ENCODE results near the gene SPIRE2.
"Not testable (repeated sequence)": the region's sequence is repeated elsewhere in the genome, so short reads cannot be mapped to it uniquely, and the experiment has no call there.

The SPIRE2 gene

DNA sequence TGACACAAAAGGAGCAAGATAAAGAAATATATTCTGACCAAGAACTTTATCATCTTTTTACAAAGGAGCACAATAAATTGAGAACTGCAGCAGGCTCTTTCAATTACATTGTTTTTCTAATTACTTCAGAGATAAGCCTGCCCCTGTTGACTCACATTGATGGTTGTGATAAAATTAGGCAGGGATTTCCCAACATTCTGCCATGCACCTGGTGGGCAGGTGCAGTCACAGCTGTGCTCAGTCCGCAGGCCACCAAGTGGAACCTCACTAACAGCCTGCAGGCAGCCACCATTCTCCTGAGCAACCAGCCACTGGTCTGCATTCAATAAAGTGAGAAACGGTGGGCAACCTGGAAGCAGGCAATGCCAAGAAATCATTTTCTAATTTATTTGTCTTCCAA is 17.0 kb upstream of the SPIRE2 start:
- no peak for DNase-seq (ENCODE audit: low read depth in 2 of 2)

DNA sequence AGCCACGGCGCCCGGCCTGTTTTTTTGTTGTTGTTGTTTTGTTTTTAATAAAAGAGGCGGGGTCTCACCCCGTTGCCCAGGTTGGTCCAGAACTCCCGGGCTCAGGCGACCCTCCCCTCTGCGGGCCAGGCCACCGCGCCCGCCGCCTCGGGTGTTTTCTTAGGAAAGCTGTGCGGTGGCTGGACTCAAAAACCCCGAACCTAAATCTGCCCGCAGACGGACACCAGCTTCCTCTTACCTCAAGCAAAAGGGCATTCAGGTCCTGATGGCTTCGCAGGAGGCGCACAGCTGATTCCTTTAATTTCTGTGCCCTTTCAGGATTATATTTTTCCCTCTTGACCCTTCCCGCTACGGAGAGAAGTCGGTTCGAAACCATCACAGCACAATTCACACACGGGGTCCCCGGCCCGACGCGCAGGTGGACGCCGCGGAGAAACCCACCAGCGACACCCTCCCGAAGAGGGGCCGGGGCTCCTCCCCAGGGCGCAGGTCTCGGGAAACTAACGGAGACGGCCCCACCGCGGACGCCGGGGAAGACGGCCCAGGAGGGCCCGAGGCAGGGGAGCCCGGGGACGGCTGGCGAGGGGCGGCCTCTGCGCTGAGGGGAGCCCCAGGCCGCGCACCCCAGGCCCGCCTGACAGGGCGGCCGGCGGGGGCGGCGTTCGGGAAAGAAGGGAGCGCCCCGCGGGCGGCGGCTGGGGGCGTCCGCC is 12.5 kb upstream of the SPIRE2 start:
- DNase-seq (ENCODE audit: low read depth in 2 of 2), result no peak

DNA sequence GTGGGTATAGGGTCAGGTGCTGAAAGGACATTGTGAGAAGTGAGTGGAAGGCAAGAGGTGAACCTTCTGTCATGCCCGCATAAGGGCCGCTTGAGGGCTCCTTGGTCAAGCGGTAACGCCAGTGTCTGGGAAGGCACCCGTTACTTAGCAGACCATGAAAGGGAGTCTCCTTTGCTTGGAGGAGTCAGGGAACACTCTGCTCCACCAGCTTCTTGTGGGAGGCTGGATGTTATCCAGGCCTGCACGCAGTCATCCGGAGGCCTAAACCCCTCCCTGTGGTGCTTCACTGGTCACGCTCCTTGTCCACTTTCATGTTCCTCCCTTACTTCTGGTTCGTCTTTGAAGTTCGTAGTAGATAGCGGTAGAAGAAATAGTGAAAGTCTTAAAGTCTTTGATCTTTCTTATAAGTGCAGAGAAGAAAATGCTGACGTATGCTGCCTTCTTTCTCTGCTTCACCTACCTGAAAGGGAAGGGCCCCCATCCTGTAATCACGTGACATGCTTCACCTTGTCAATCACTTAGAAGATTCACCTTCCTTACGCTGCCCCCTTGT is 9.3 kb upstream of the SPIRE2 start:
- DNase-seq (ENCODE audit: low read depth in 2 of 2), result not testable (repeated sequence)

DNA sequence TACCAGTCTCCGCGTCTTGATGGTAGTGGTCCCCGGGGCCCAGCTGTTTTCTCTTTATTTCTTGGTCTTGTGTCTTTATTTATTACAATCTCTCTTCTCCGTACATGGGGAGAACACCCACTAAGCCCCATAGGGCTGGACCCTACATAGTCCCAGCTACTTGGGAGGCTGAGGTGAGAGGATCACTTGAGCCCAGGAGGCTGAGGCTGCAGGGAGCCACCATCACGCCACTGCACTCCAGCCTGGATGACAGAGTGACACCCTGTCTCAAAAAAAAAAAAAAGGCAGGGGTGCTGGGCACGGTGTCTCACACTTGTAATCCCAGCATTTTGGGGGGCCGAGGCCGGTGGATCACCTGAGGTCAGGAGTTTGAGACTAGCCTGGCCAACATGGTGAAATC is 8.8 kb upstream of the SPIRE2 start:
- not testable (repeated sequence) for DNase-seq (ENCODE audit: low read depth in 2 of 2)

DNA sequence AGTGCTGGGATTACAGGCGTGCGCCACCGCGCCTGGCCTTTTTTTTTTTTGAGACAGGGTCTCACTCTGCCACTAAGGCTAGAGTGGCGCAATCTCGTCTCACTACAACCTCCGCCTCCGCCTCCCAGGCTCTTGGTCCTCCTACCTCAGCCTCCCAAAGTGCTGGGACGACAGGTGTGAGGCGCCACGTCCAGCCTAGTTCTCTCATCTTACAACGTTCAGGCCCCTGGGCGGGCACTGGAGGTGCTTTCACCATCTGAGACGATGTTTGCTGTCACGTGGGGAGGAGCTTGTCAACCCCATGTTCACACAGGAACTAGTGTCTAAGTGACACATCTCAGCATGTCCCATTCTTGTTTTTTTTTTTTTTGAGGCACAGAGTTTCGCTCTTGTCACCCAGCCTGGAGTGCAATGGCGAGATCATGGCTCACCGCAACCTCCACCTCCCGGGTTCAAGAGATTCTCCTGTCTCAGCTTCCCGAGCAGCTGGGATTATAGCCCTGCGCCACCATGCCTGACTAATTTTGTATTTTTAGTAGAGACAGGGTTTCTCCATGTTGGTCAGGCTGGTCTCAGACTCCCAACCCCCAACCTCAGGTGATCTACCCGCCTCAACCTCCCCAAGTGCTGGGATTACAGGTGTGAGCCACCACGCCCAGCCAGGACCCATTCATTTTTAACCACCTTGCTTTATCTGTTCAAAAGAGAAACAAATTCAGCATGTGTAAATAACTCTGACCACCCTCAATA is 6.7 kb upstream of the SPIRE2 start:
- no peak for DNase-seq (ENCODE audit: low read depth in 2 of 2)

DNA sequence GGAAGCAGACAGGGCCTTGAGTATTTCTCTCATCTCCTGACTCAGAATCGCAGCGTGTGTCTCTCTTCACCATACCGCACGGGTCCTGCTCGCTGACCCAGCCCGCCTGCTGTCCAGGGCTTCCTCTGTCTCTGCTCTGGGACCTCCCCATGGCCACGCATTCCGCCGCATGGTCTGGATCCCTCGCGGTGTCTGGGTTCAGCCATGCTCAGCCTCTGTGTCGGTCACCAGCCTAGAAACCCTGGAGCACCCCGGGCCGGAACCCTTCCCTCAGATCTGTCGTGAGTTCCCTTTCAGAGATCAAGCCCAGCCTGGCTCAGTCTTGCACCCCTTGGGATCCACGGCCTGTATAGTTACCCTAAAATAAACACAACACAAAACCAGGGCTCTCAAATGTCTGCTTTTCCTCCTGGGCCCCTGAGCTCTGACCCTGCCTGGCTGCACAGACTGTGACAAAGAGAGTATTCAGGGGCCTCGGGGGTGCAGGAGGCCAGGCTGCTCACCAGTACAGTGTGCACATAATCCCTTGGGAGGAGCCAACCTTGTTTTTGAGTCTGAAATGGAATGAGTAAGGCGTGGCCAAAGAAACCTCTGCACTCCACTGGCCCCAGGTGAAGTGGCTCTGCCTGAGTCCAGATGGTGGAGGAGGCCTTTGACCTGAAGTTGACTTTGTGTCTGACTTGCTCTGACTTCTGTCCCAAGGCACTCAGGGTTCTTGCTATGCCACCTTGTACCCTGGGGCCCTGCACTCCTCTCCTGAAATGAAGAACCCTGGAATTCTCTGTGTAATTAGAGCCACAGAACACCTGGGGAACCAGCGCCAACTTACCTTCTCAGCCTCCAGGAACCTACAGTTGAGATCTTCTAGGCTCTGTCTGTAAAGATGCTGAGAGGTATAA is 5.8 kb upstream of the SPIRE2 start:
- DNase-seq (ENCODE audit: low read depth in 2 of 2), result no peak

DNA sequence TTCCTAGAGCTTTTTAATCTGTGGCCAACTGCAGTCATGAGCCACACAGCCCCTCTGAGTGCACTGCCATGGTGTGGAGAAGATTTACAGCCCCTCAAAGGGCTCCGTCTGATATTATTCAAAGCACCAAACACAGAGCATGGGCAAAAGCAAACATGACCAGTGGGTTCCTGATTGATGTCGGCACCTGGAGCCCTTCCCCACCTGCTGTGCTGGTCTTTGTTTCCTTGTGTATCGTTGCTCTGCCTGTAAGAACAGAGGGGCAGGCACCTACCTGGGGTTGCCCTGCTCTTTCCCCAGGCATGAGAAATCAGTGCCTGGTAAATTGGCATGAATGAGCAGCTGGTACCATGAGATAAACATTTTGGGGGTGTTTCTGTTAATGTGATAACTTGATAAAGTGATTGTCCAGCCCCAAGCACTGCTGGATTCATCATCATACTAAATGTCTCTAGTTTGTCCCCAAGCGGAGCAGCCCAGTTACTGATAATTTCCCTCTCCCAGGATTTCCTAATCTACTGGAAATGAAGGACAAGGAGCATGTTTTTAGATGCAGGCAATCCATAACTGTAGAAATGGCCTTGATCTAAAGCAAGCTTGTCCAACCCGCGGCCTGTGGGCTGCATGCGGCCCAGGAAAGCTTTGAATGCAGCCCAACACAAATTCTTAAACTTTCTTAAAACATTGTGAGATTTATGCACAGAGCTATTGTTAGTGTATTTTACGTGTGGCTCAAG is 5.0 kb upstream of the SPIRE2 start:
- DNase-seq (ENCODE audit: low read depth in 2 of 2), result no peak

DNA sequence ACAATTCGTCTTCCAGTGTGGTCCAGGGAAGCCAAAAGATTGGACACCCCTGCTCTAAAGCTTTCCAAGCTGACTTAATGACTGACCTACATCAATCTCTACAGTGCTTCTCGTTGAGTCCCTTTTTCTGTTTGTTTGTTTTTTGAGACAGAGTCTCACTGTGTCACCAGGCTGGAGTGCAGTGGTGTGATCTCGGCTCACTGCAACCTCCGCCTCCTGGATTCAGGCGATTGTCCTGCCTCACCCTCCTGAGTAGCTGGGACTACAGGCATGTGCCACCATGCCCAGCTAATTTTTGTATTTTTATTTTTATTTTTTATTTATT is 4.5 kb upstream of the SPIRE2 start:
- DNase-seq (ENCODE audit: low read depth in 2 of 2), result not testable (repeated sequence)

DNA sequence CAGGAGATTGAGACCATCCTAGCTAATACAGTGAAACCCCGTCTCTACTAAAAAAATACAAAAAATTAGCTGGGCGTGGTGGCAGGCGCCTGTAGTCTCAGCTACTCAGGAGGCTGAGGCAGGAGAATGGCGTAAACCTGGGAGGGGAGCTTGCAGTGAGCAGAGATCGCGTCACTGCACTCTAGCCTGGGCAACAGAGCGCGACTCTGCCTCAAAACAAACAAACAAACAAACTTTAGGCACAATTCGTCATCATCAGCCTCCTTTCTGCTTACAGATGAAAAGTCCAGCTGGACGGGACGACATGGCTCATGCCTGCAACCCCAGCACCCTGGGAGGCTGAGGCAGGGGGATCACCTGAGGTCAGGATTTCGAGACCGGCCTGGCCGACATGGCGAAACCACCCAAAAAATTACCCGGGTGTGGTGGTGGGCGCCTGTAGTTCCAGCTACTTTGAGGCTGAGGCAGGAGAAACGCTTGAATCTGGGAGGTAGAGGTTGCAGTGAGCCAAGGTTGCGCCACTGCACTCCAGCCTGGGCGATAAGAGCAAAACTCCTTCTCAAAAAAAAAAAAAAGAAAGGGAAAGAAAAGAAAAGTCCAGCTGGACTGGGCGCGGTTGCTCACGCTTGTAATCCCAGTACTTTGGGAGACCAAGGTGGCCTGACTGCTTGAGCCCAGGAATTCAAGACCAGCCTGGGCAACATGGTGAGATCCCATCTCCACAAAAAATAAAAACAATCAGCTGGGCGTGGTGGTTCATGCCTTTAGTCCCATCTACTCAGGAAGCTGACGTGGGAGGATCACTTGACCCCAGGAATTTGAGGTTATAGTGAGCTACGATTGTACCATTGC is 1.5 kb upstream of the SPIRE2 start:
- no peak for DNase-seq (ENCODE audit: low read depth in 2 of 2)

DNA sequence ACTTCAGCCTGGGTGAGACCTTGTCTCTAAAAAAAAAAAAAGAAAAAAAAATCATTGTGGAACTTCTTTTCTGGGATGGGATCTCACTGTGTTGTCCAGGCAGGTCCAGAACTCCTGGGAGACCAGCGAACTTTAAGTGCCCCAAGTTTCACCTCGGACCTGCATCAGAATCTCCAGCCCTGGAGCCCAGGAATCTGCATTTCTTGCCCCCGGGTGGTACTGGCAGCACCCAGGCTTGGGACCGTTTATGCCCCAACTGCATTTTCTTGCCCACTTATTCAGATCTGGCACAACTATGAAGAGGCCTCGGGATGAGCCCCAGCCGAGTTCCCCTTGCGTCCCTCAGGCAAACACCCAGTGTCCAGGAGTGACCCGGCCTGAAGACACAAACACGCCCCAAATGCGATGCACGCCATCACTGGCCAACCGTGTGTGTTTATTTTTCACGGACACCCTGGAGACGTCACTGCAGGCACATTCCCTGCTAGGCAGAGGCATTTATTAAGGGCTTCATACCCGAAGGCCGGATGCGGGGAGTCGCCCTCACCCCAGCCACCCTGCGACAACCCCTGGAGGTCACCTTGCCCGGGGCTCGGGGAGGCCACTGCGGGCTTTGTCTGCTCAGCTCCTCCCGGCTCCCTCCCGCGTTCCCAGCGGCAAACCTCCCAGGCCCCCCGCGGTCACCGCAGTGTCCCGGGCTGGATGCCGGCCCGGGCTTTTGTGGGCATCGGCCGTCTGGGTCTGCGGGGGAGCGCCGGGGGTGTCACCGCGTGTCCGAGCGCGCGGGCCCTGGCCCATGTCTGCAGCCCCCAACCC is 684 bp upstream of the SPIRE2 start:
- no peak for DNase-seq (ENCODE audit: low read depth in 2 of 2)

DNA sequence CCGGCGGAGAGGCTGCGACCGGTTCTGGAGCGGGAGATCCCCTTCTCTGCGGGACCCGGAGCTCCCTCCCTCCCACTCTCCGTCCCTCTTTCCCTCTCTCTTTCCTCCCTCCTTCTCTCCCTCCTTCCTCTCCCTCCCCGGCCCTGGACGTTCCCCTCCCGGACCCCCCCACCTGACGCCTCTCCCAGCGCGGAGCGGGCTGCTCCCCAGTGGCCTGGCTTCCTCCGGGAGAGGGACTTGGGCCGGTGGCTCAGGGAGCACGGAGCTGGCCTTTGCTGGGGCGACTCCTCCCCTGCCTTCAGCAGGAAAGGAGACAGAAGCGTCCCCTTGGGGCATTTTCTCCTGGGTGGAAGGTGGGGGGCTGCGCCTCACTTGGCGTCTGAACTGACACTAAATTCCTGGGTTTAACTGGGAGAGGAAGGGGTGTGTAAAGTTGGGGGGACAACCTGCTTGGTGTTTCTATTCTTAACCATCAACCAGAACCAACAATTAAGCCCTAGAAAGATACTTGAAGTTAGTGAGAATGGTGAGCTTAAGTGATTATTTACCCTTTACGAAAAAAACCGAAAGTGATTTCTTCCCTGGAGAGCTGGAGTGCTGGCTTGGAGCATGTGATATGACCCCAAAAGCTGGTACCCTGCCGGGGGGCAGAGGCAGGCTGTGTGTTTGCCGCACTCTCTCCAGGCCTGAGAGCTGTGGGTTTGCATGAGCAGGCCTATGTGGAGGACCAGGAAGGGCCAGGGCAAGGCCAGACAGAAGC is 775 bp downstream of the SPIRE2 start:
- DNase-seq (ENCODE audit: low read depth in 2 of 2), result no peak

DNA sequence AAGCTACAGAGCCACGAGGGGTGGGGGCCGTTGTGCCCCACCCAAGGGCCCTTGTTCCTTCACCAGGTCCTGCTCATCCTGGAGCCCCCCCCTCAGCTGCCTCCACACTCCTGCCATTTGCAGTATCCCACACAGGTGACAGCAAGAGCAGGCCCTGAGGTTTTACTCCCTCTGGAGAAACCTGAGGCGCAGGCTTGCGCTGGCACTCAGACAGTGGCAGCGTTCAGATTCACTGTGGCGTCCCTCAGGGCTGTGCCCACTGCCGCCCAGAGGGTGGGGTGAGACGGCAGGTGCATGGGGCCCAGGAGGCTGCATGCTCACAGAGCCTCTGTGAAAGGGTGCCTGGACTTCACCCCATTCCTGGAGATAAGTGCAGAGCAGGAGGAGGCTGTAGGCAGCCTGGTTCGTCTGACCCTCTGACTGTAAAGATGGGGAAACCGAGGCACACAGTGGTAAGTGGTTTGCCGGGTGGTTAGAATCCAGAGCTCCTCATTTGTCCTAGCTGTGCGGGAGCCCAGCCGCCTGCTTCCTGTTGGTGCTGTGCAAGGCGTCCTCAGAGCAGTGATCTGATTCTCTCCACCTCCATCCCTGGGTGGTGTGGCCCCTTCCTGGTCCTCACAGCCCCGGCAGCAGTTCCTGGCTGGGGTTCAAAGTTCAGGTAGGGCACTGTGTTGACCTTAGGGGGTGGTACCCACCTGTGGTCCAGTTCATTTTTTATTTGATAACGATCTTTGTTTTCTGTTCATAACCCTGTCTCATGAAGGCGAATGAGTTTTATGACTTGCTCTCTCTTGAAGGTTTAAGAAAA is 1.6 kb downstream of the SPIRE2 start:
- no peak for DNase-seq (ENCODE audit: low read depth in 2 of 2)

DNA sequence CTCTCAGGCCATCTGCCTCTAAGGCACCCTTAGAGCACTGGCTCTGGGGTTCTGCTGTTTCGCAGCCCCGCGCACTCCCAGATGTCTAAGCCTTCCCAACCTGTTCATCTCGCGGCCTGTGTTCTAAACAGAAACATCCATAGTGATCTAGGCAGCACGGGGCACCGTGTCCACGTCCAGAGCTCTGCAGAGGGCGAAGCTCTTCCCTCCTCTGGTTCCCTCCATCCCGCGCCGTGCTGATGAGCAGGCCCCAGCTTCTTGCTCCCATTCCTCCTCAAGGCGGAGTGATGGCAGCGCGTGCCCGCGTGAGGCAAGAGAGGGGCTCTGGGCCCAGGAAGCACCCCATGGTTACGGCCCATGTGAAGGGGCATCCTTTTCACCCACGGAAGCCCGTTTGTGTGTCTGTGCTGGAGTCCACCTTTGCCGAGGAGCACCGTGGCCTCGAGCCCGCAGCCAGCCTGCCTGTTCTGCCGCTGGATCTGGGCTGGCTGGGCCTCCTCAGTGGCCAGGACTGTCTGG is 3.6 kb downstream of the SPIRE2 start:
- DNase-seq (ENCODE audit: low read depth in 2 of 2), result no peak

DNA sequence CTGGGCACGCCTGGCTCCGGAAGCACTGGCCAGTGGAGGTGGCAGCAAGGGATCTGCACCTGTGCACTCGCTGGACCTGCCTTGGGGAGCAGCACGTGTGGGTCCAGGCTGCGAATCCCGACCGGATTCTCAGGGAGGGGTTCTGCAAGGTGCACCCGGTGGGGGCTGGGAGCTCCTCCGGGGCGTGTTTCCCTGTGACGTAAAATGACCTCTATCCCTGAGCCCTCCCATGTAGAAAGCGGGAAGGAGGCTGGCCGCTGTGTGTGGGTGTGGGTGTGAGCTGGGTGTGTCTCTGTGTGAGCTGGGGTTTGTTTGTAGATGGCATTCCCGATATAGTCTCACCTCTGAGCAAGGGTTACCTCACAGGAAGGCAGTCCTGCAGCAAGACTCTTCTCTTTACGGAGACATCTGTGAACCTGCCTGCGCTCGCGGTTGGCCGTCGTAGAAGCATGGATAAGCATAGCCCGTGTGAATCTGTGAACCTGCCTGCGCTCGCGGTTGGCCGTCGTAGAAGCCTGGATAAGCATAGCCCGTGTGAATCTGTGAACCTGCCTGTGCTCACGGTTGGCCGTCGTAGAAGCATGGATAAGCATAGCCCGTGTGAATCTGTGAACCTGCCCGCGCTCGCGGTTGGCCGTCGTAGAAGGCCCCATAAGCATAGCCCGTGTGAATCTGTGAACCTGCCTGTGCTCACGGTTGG is 5.5 kb downstream of the SPIRE2 start:
- DNase-seq (ENCODE audit: low read depth in 2 of 2), result not testable (repeated sequence)

DNA sequence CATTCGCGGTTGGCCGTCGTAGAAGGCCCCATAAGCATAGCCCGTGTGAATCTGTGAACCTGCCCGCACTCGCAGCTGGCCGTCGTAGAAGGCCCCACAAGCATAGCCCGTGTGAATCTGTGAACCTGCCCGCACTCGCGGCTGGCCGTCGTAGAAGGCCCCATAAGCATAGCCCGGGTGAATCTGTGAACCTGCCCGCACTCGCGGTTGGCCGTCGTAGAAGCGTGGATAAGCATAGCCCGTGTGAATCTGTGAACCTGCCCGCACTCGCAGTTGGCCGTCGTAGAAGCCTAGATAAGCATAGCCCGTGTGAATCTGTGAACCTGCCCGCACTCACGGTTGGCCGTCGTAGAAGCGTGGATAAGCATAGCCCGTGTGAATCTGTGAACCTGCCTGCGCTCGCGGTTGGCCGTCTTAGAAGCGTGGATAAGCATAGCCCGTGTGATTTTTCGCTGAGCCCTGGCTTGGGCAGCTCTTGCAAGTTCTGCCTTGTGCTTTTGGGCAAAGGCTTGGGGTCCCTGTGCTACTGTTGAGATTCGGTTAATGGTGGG is 6.6 kb downstream of the SPIRE2 start:
- DNase-seq (ENCODE audit: low read depth in 2 of 2), result not testable (repeated sequence)

DNA sequence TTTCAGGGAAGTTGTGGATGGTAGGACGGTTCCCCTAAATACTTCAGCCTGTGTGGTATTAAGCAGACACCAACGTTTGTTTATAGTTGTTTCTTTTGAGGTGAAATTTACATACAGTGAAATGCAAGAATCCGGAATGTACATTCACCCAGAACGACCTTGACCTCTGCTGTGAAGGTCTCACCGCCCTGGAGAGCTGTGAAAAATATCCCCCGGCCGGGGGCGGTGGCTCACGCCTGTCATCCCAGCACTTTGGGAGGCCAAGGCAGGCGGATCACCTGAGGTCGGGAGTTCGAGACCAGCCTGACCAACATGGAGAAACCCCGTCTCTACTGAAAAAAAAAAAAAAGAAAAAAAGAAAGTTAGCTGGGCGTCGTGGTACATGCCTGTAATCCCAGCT is 8.2 kb downstream of the SPIRE2 start:
- DNase-seq (ENCODE audit: low read depth in 2 of 2), result not testable (repeated sequence)

DNA sequence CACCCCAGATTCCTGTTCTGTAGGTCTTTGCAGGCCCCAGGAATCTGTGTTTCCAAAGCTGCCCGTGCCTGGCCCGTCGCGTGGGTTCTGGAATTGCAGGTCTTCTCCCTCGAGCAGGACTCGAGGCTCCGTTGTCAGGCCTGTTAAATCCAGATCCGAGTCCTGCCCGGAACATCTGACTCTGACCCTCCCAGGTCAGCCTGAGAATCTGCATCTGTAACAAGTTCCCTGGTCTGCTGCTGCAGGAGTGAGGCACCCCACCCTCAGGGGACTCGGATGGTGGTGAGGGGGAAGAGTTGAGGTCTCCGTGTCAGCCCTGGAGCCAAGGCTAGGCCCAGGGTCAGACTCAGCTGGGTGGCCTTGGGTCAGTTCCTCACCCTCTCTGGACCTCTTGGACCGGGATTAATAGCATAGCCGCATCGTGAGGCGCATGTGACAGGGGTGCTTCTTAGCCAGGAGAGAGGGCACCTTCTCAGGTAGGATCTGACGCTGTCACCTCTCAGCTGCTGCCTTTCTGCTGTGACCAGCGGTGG is 8.8 kb downstream of the SPIRE2 start:
- DNase-seq (ENCODE audit: low read depth in 2 of 2), result no peak
